GM06990 (cell line): ENCODE data around the gene CENPO.
A peak's percentile ranks its signal among the peaks of the same experiment; 100 is the strongest.

Source experiments
- DNase-seq: peaks from one replicate; pipeline ENCODE4 v3.0.0-alpha.2; 2011; ENCODE audit not compliant: insufficient read length; ENCODE audit errors: extremely low read depth
- H3K27me3 ChIP-seq: replicated peaks from 2 replicates; pipeline ENCODE4 v1.6.0; 2011; ENCODE audit warnings: low read length; ENCODE audit not compliant: control insufficient read depth, insufficient read depth
- H3K36me3 ChIP-seq: 2 replicates; pipeline ENCODE4 v1.5.1; 2011; ENCODE audit warnings: low read length; ENCODE audit not compliant: control insufficient read depth, insufficient read depth
- H3K4me3 ChIP-seq: replicated peaks from 2 replicates; pipeline ENCODE4 v1.5.1; 2011; ENCODE audit warnings: low read depth, mild to moderate bottlenecking, control low read depth, low read length
- TF ChIP-seq, protein P1 (sequence below): IDR thresholded peaks from 2 replicates; pipeline ENCODE4 v1.5.1; 2011; ENCODE audit warnings: low read length, control low read depth, mild to moderate bottlenecking, inconsistent platforms; ENCODE audit not compliant: insufficient read depth, poor library complexity, severe bottlenecking

The CENPO gene

DNA sequence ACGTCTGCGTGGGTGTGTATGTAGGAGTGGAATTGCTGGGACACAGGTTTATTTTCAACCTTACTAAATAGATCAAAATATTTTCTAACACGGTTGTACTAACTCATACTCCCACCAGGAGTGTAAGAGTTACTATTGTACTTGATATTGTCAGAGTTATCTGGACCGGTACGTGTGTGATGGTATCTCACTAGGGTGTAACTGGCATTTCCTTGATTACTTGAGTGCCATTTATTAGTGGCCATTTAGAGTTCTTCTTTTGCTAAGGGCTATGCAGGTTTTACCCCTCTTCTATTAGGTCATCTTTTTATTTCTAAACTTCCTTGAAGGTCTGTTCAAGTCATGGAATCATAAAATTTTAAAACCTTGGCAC lies 33.5 kb downstream of the CENPO start:
- no peak overlapping the region for H3K4me3 ChIP-seq
- TF ChIP-seq, protein P1, sequence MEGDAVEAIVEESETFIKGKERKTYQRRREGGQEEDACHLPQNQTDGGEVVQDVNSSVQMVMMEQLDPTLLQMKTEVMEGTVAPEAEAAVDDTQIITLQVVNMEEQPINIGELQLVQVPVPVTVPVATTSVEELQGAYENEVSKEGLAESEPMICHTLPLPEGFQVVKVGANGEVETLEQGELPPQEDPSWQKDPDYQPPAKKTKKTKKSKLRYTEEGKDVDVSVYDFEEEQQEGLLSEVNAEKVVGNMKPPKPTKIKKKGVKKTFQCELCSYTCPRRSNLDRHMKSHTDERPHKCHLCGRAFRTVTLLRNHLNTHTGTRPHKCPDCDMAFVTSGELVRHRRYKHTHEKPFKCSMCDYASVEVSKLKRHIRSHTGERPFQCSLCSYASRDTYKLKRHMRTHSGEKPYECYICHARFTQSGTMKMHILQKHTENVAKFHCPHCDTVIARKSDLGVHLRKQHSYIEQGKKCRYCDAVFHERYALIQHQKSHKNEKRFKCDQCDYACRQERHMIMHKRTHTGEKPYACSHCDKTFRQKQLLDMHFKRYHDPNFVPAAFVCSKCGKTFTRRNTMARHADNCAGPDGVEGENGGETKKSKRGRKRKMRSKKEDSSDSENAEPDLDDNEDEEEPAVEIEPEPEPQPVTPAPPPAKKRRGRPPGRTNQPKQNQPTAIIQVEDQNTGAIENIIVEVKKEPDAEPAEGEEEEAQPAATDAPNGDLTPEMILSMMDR, result no peak
- peaks cover 17% of the 10 kb centered on the region for H3K36me3 ChIP-seq
- no peak for DNase-seq
- no peaks in the 10 kb centered on the region for H3K27me3 ChIP-seq

DNA sequence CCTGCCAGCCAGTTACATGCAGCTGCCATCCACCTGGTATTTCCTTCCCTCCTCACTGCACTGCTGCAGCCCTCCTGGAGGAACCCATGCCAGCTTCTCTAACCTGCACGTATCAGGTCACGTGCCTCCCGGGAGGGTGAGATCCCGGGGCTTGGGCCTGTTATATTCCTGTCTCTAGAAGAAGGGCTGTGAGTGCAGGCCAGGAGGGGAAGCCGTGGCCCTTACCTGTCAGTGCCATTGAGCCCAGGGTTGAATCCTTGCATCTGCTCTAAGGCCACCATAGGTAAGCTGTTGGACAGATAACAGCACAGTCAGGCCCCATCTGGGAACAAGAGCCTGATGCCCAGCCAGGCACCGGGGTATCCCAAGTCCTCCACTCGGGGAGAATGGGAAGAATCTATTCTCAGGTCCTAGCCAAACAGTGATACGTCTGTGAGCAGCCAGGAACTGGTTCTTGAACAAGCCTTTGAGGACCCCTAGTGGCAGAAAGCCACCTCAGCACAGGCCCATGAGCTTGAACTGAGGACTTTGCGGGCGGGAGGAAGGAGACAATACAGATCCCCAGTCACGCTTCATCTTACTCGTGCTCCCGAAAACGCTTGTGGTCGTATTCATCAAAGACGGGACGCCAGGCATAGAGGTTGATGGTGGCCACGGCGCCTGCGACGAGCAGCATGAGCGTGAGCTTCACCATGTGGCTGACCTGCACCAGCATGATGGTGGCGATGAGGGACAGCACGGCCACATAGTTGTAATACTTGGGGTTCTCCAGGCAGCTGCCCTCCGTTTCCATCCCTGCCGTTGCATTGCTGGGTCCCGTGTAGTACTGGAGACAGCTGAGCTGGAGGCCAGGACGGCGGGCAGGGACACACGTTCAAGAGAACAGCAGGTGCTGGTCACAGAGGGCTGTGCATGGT lies 34.4 kb downstream of the CENPO start:
- H3K36me3 ChIP-seq, result peaks cover 16% of the 10 kb centered on the region
- H3K27me3 ChIP-seq, result no peaks in the 10 kb centered on the region
- TF ChIP-seq, protein P1, result peak; percentile 92
- DNase-seq, result peak; percentile 57
- no peak overlapping the region for H3K4me3 ChIP-seq

DNA sequence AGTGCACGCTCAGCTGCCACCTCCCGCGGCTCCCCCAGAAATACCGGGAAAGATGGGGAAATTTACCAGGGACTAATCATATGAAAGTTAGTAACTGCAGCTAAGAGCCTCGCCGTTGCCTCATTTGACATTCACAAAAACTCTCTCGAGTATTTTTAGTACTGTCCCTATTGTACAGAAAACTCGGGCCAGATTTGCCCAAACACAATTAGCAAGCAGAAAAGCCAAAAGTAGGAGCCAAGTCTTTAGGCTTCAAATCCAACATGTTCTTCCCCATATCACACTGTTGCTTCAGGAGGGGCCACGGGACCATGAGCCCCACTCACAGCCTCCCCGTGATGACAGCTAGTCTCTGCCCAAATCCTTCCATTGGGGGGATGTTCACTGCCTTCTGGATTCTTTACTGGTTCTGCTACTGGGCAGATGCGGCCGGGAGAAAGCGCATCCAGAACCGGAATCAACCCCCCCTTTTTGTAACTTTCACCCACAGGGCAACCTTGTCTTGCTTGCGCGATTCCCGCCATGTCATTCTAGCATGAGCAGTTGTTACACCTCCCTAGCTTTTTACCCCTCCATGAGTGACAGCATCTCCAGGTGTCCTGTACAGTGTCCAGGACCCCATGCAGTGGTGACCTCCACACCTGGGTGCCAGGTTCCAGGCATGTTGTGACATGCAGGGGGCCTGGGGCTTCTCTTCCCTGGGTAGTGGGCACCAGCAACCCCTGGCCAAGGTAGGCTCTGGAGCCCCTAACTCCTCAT lies 35.2 kb downstream of the CENPO start:
- TF ChIP-seq, protein P1, result no peak
- Histone ChIP-seq H3K36me3 (peaks cover 14% of the 10 kb centered on the region), H3K4me3 (no peak overlapping the region), H3K27me3 (no peaks in the 10 kb centered on the region)
- DNase-seq, result no peak

DNA sequence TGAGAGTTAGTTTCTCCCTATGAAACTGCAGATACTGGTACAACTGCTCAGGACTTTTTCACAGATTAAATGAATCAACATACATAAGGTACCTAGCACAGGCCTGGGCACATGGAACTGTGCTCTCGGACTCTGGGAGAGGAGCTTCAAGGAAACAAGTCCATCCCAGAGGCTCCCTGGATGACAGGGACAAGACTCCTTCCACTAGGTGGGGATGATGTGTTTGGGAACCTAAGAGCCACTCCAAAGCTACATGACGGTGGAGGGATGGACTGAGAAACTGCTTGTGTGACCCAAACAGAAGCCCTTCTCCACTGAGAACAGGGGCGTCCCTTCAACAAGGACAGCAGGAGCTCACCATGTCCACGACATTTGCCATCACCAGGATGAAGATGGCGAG lies 37.1 kb downstream of the CENPO start:
- H3K36me3 ChIP-seq, result peaks cover 16% of the 10 kb centered on the region
- H3K27me3 ChIP-seq, result no peaks in the 10 kb centered on the region
- TF ChIP-seq, protein P1, result no peak
- DNase-seq, result no peak
- H3K4me3 ChIP-seq, result no peak overlapping the region

DNA sequence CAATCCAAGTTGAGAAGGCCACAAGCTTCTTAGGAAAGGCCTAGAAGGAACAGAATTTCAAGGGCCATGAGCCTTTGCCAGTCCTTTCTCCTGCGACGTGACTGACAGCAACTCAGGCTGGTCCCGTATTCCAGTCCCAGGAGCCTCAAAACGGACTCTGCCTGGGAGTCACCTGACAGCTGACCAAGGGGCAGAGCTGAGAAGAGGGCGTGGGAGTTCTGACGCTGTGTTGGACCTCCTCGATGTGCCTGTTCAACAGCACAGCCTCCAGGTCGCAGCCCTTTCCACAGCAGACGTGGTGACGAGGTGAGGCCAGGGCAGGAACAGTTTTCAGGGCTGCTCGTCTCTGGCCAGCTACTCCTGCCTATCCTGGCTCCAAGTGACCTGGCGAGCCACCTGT lies 37.6 kb downstream of the CENPO start:
- peaks cover 16% of the 10 kb centered on the region for H3K36me3 ChIP-seq
- TF ChIP-seq, protein P1, result no peak
- no peak overlapping the region for H3K4me3 ChIP-seq
- no peak for DNase-seq
- no peaks in the 10 kb centered on the region for H3K27me3 ChIP-seq
